Stimulated activated CD8-positive, alpha-beta memory T cell treated with anti-CD3 and anti-CD28 coated beads, Interleukin-7, amount 100 ng/mL, for 4 hours (primary cell): ENCODE results near the gene NTRK2.

ENCODE experiments used
- DNase-seq, 2 donors: peaks; one replicate each; pipeline ENCODE4 v3.0.0-alpha.2; 2020; ENCODE audit warnings: low read depth in 2 of 2

NTRK2 gene

GRCh38 chr9:84937581-84937980, 268.1 kb downstream of the NTRK2 start:
- DNase-seq = no peak

GRCh38 chr9:84939774-84940173, 270.2 kb downstream of the NTRK2 start:
- no peak for DNase-seq

GRCh38 chr9:84940294-84940693, 270.8 kb downstream of the NTRK2 start:
- DNase-seq = no peak

GRCh38 chr9:84941792-84942191, 272.3 kb downstream of the NTRK2 start:
- DNase-seq = no peak

- no peak for DNase-seq
Observed at GRCh38 chr9:84943482-84944050, 274.0 kb downstream of the NTRK2 start.

- no peak for DNase-seq
Observed at GRCh38 chr9:84945878-84946538, 276.5 kb downstream of the NTRK2 start.

- DNase-seq = no peak
Observed at GRCh38 chr9:84947412-84947972, 278.0 kb downstream of the NTRK2 start.

- no peak for DNase-seq
Observed at GRCh38 chr9:84949258-84949657, 279.7 kb downstream of the NTRK2 start.

- DNase-seq = no peak
Observed at GRCh38 chr9:84949971-84950370, 280.4 kb downstream of the NTRK2 start.

- DNase-seq = no peak
Observed at GRCh38 chr9:84950879-84951811, 281.6 kb downstream of the NTRK2 start.

- no peak for DNase-seq
Observed at GRCh38 chr9:84953252-84953773, 283.8 kb downstream of the NTRK2 start.

- DNase-seq = peak; percentile 3 to 4
Observed at GRCh38 chr9:84953797-84954705, 284.5 kb downstream of the NTRK2 start.

GRCh38 chr9:84955155-84955554, 285.6 kb downstream of the NTRK2 start:
- no peak for DNase-seq

- DNase-seq = no peak
Observed at GRCh38 chr9:84955971-84956370, 286.4 kb downstream of the NTRK2 start.

GRCh38 chr9:84959339-84959738, 289.8 kb downstream of the NTRK2 start:
- DNase-seq = no peak

GRCh38 chr9:84966876-84967830, 297.6 kb downstream of the NTRK2 start:
- DNase-seq = no peak

- DNase-seq = no peak
Observed at GRCh38 chr9:84969084-84969483, 299.6 kb downstream of the NTRK2 start.

GRCh38 chr9:84969736-84970135, 300.2 kb downstream of the NTRK2 start:
- DNase-seq = no peak

- DNase-seq = no peak
Observed at GRCh38 chr9:84970432-84970831, 300.9 kb downstream of the NTRK2 start.

GRCh38 chr9:84971571-84971970, 302.0 kb downstream of the NTRK2 start:
- DNase-seq = no peak
